Transverse colon (tissue), 4 donors: Measurements from ENCODE around the gene MATR3. TPM values are rescaled to one million over a fixed set of nuclear protein-coding genes. Genes with fewer than 3 reads are reported as not detected.

ENCODE experiments used
- DNase-seq: peaks from one replicate; pipeline ENCODE4 v3.0.0-alpha.2; 2019
- H3K27ac ChIP-seq, 4 donors: fragments of 200-600 bp; sonication (generic); 2 replicates each; pipeline ENCODE4 v1.5.1; 2016 to 2018; ENCODE audit warnings: inconsistent platforms in 4 of 4
- H3K27me3 ChIP-seq: fragments of 200-600 bp; sonication (generic); 2 replicates; pipeline ENCODE4 v1.5.1; 2017; ENCODE audit warnings: inconsistent platforms
- H3K36me3 ChIP-seq, 4 donors: fragments of 200-600 bp; sonication (generic); 2 replicates each; pipeline ENCODE4 v1.5.1; 2017 to 2019; ENCODE audit warnings: inconsistent platforms in 4 of 4
- H3K4me1 ChIP-seq, 4 donors: fragments of 200-600 bp; sonication (generic); 2 replicates each; pipeline ENCODE4 v1.5.1; 2017 to 2020; ENCODE audit warnings: inconsistent platforms in 4 of 4
- H3K4me3 ChIP-seq, 4 donors: fragments of 200-600 bp; sonication (generic); 1 replicate in 1 of 4; 2 replicates in 3 of 4; pipeline versions ENCODE4 v1.5.1 to v1.6.1; 2017 to 2019; ENCODE audit warnings: inconsistent platforms in 4 of 4
- H3K9me3 ChIP-seq, 2 donors: fragments of 200-600 bp; sonication (generic); 2 replicates each; pipeline ENCODE4 v1.5.1; 2017 to 2019; ENCODE audit warnings: inconsistent platforms in 2 of 2
- EP300 ChIP-seq: sonication (generic); formaldehyde crosslinking; IDR thresholded peaks from one replicate; pipeline ENCODE4 v1.6.1; 2017; ENCODE audit warnings: antibody characterized with exemption, low read depth
- POLR2A ChIP-seq: fragments of 450-650 bp; IDR thresholded peaks from one replicate; pipeline ENCODE4 v1.6.1; 2016; ENCODE audit warnings: antibody characterized with exemption, mild to moderate bottlenecking, moderate library complexity
- POLR2AphosphoS5 ChIP-seq, 3 donors: sonication (generic); formaldehyde crosslinking; IDR thresholded peaks; one replicate each; pipeline ENCODE4 v1.6.1; 2016; ENCODE audit warnings: antibody characterized with exemption in 3 of 3
- WGBS, 2 donors: methylation state at CpG; one replicate each; pipeline ENCODE4 v1.1.5; 2018; ENCODE audit warnings: low coverage in 1 of 2; 5-methylcytosine and 5-hydroxymethylcytosine counted together
- in situ Hi-C, 4 donors: fragments of 200-750 bp; cut with MboI; loops; one replicate each; pipeline versions ENCODE4 v1.15.0 to v1.15.1; 2017; ENCODE audit warnings: low sequenced_read_pairs in 3 of 4, low pct_ligation_motif_present in 1 of 4, low pct_unique_long_range_greater_than_20kb in 1 of 4
- intact Hi-C: fragments of 100-400 bp; cut with DNase I; formaldehyde crosslinking; loops from one replicate; pipeline ENCODE4 v1.15.1; 2023; ENCODE audit warnings: low total_unique reads
- total RNA-seq, 4 donors: library from RNA; depleted of rRNA; stranded (reverse); fragments of >200 nt; gene quantifications; one replicate each; pipeline ENCODE4 v1.1.0, GENCODE V29; 2016
- TF ChIP-seq, protein P1 (sequence below), 5 experiments: fragments of 200-600 bp in 3 of 5; fragments of 450-650 bp in 2 of 5; sonication (generic) in 3 of 5; IDR thresholded peaks; 1 replicate in 2 of 5; 2 replicates in 3 of 5; pipeline ENCODE4 v1.5.1; 2016 to 2017; ENCODE audit warnings: antibody characterized with exemption in 5 of 5, inconsistent platforms in 3 of 5, mild to moderate bottlenecking in 2 of 5, moderate library complexity in 1 of 5

MATR3 gene
- total RNA-seq, 4 donors from 2014 or later, result 97.3 to 190 (median 134) TPM

DNA sequence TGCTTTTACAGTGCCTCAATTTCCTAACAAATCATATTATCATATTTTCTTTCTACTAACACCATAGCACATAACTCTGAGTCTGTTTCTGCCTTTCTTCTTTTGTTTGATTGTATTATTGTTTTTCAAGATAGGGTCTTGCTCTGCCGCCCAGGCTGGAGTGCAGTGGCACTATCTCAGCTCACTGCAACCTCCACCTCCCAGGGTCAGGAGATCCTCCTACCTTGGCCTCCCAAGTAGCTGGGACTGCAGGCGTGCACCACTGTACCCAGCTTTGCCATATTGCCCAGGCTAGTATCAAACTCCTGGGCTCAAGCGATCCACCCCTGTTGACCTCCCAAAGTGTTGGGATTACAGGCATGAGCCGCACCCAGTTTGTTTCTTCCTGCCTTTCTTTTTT lies 66.8 kb downstream of the MATR3 start:
- TF ChIP-seq POLR2AphosphoS5 (IDR thresholded peaks at IDR 0.05), result no peak
- no peak for TF ChIP-seq EP300
- TF ChIP-seq, protein P1, sequence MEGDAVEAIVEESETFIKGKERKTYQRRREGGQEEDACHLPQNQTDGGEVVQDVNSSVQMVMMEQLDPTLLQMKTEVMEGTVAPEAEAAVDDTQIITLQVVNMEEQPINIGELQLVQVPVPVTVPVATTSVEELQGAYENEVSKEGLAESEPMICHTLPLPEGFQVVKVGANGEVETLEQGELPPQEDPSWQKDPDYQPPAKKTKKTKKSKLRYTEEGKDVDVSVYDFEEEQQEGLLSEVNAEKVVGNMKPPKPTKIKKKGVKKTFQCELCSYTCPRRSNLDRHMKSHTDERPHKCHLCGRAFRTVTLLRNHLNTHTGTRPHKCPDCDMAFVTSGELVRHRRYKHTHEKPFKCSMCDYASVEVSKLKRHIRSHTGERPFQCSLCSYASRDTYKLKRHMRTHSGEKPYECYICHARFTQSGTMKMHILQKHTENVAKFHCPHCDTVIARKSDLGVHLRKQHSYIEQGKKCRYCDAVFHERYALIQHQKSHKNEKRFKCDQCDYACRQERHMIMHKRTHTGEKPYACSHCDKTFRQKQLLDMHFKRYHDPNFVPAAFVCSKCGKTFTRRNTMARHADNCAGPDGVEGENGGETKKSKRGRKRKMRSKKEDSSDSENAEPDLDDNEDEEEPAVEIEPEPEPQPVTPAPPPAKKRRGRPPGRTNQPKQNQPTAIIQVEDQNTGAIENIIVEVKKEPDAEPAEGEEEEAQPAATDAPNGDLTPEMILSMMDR (IDR thresholded peaks at IDR 0.05), result no peak
- TF ChIP-seq POLR2A, result no peak
- no peak for DNase-seq
- Histone ChIP-seq H3K36me3 (peaks cover 0 to 23% (median 8%) of the 10 kb centered on the region in 4 donors), H3K9me3 (no peaks in the 10 kb centered on the region), H3K4me3 (no peak overlapping the region), H3K4me1 (peaks cover 0 to 4% (median 0%) of the 10 kb centered on the region in 4 donors), H3K27me3 (no peaks in the 10 kb centered on the region), H3K27ac (no peak overlapping the region)
- 88 to 99% methylated on average over 4 of the region's 4 CpGs for WGBS, 2 donors
- in situ Hi-C loops (no loop called here), intact Hi-C loops (no loop called here)

- H3K27ac ChIP-seq, result no peak overlapping the region
- TF ChIP-seq POLR2A (no peak), POLR2AphosphoS5 (IDR thresholded peaks at IDR 0.05) (no peak), EP300 (no peak)
- TF ChIP-seq, protein P1 (IDR thresholded peaks at IDR 0.05), result no peak
- peaks cover 0 to 2% (median 0%) of the 10 kb centered on the region in 4 donors for H3K4me1 ChIP-seq
- H3K9me3 ChIP-seq, result no peaks in the 10 kb centered on the region
- in situ Hi-C loops, result no loop called here
- H3K36me3 ChIP-seq, result peaks cover 0 to 38% (median 15%) of the 10 kb centered on the region in 4 donors
- intact Hi-C loops, result no loop called here
- no peaks in the 10 kb centered on the region for H3K27me3 ChIP-seq
- H3K4me3 ChIP-seq, result no peak overlapping the region
- 33 to 74% methylated on average over 1 to 6 of the region's 6 CpGs for WGBS, 2 donors
- no peak for DNase-seq
Measured at GRCh38 chr5:139361835-139362429, 68.4 kb downstream of the MATR3 start.

GRCh38 chr5:139363937-139364336 lies 70.4 kb downstream of the MATR3 start:
- Histone ChIP-seq H3K36me3 (peaks cover 0 to 44% (median 19%) of the 10 kb centered on the region in 4 donors), H3K27ac (no peak overlapping the region), H3K27me3 (no peaks in the 10 kb centered on the region), H3K4me1 (no peaks in the 10 kb centered on the region), H3K9me3 (no peaks in the 10 kb centered on the region), H3K4me3 (no peak overlapping the region)
- no peak for DNase-seq
- no peak for TF ChIP-seq EP300
- TF ChIP-seq POLR2A, result no peak
- TF ChIP-seq, protein P1 (IDR thresholded peaks at IDR 0.05), result no peak
- no peak for TF ChIP-seq POLR2AphosphoS5 (IDR thresholded peaks at IDR 0.05)
- in situ Hi-C loops, result no loop called here
- intact Hi-C loops, result no loop called here
- 75 to 83% methylated on average over 2 of the region's 2 CpGs for WGBS, 2 donors

GRCh38 chr5:139364466-139364865 lies 70.9 kb downstream of the MATR3 start:
- H3K4me3 ChIP-seq, result no peak overlapping the region
- no peak overlapping the region for H3K27ac ChIP-seq
- WGBS, 2 donors, result 61 to 72% methylated on average over 2 of the region's 2 CpGs

More at GRCh38 chr5:139364466-139364865, 70.9 kb downstream of the MATR3 start:
- H3K27me3 ChIP-seq, result no peaks in the 10 kb centered on the region
- in situ Hi-C loops (no loop called here), intact Hi-C loops (no loop called here)
- no peaks in the 10 kb centered on the region for H3K9me3 ChIP-seq
- TF ChIP-seq EP300, result no peak
- TF ChIP-seq, protein P1 (IDR thresholded peaks at IDR 0.05), result no peak
- no peak for TF ChIP-seq POLR2AphosphoS5 (IDR thresholded peaks at IDR 0.05)
- TF ChIP-seq POLR2A, result no peak
- H3K4me1 ChIP-seq, result no peaks in the 10 kb centered on the region
- peaks cover 0 to 44% (median 21%) of the 10 kb centered on the region in 4 donors for H3K36me3 ChIP-seq
- no peak for DNase-seq
